Measurements from ENCODE around the gene NPY.

- TF ChIP-seq CTCF (IDR thresholded peaks at IDR 0.05) (no peak), EZH2phosphoT487 (IDR thresholded peaks at IDR 0.05) (no peak)
Observed at GRCh38 chr7:24239260-24239659, 44.7 kb upstream of the NPY start.

All from neural progenitor cell (in vitro differentiated cells).